ENCODE measurements around the gene SLC38A1. TPM values are rescaled to one million over a fixed set of nuclear protein-coding genes. Genes with fewer than 3 reads are reported as not detected.
"Not testable (repeated sequence)": the region's sequence is repeated elsewhere in the genome, so short reads cannot be mapped to it uniquely, and the experiment has no call there.

SLC38A1 gene
- total RNA-seq, 1 donor from 2014 or later: 171 TPM

DNA sequence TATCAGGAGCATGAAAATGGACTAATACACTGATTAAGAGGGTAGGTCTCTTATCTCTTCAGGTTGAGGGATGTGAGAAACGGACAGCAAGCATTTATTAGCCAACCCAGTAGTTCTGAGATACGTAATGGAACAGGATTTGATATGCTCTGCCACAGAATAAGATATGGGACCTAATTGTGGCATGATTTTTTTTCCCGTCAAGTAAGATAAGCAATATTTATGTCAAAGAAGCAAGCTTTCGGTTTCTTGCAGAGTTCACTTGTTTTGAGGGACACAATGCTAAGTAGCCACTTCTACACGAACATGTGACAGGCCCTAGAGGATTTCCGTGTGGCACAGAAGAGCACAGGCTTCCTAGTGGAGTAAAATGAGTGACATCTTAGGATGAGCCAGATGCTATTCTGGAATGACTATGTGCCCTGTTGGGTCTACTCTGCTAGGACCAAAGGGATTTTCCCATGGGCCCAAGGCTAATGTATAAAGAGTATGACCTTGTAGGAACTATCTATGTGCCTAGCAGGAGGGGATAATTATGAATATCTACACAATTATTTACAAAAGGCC is 57.9 kb downstream of the SLC38A1 start:
- intact Hi-C loops (cut with micrococcal nuclease): loop anchor here (1.0 to 10.0 kb wide), 3 partner anchors 7 to 1604 kb away; partner anchors contain the start of genes ANO6 and HDAC7

DNA sequence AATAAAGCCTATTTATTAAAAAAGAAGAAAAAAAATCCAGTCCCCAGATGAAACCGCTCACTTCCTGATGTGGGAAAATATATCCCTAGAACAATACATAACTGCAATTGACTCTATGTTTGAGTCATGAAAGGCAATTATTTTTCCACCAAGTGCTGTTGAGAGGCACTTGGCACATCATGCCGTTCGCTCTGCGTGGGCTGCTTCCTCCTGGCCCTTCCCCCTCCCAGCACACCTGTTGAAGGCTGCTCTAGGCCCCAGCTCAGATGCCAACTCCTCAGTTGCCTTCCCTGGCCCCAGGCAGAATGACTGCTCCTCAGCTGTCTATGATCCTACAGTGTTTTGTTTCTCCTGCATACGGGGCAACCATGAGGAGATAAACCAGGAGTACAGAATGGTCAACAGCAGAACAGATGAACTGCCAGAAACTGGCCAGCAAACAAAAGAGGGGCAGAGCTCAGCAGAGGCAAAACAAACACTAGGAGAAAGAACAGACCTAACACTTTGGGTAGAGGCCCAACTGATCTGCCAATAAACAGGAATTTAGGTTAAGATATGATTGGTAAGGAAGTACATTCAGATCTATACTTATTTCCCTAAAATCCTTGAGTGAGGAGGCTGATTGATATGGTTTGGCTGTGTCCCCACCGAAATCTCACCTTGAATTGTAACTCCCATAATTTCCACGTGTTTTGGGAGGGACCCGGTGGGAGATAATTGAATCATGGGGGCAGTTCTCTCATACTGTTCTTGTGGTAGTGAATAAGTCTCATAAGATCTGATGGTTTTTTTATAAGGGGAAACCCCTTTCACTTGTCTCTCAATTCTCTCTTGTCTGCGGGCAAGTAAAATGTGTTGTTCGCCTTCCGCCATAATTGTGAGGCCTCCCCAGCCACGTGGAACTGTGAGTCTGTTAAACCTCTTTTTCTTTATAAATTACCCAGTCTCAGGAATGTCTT is 58.6 kb downstream of the SLC38A1 start:
- intact Hi-C loops (cut with micrococcal nuclease): loop anchor here (1.0 to 10.0 kb wide), 3 partner anchors 8 to 1605 kb away; partner anchors contain the start of genes ANO6 and HDAC7

DNA sequence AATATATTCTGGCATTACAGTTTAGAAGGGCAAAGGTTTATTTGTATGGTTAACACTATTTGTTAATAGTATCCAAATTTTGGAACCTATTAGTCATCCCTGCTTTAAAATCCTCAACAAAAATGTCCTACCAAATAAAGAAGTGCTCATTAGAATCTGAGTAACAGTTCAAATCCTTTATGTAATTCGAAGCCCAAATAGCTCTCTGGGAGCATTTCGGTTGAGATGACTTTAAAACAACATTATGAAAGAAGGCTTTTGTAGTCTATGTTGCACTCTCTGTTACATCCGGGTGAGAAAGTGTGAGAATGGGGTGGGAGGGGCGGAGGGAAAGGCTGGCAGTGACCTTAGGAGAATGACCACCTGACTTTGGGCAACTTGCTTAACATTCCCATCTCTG is 59.7 kb downstream of the SLC38A1 start:
- intact Hi-C loops (cut with micrococcal nuclease): no loop called here

DNA sequence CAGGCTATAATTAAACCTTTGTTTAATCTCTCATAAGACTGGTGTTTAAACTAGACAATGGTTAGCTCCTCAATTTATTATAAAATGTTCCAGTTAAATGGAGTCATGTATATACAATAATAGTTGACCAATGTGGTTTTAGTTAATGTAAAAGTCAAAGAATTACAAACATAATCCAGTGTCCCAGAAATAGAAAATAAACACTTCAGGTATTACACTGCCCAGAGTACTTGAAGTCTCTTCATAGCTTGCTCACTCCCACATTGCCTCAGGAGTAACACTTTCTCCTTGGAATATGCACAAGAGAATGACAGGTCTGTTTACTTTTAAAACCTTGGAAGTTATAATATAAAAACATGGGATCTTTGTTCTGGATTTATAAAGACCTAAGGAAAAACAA is 60.5 kb downstream of the SLC38A1 start:
- intact Hi-C loops (cut with micrococcal nuclease): no loop called here

DNA sequence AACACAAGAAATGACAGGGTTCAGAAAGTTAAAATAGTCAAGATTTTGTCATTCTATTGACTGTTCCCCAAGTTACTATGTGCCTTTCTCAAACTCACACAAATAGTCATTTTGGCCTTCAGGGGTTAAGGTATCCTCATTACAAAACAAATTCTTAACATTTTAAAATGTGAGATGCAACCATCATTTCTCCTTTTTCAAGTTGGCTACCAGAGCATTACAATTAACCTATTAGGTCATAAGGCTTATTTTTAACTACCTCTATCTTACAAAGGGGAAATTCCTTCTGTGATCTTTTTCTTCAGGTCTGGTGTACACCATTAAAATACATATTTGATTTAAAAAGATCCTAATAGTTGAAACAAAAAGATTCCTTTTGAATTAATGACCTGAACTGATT is 61.2 kb downstream of the SLC38A1 start:
- intact Hi-C loops (cut with micrococcal nuclease): no loop called here

DNA sequence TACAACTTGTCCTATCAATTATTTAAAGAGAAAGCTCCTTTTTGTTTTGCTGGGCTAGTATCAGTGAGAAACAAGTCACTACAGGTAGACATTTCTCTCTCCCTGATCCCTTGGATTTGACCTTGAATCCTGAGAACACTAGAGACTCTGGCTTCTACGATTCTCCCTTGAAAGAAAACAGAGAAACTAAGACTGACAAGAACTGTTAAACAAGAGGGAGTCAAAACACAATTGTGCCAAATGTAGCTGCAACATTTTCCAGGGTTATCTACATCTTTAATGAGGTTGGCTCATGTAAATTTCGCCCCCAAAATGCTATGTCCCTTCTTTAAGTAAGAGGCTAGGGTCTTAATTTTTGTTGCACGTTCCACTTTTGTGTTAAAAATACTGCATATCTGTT is 62.4 kb downstream of the SLC38A1 start:
- intact Hi-C loops (cut with micrococcal nuclease): no loop called here

DNA sequence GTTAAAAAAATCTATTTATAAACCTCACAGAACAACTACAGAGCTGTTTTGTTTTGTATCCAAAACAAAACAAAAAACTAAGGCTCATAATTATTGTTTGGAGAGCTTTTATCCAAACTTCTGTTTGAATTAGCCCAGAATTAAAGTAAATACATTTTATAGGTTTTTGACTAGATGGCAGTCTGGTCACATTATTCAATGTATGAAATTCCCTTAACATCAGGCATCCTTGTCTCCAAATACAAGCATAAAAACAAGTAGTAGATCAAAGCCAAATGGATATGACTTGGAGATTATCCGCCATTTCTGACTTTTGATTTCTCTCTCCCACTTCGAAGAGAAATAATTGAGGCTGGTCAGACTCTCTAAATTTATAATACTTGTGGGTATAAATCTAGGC is 63.5 kb downstream of the SLC38A1 start:
- intact Hi-C loops (cut with micrococcal nuclease): no loop called here

DNA sequence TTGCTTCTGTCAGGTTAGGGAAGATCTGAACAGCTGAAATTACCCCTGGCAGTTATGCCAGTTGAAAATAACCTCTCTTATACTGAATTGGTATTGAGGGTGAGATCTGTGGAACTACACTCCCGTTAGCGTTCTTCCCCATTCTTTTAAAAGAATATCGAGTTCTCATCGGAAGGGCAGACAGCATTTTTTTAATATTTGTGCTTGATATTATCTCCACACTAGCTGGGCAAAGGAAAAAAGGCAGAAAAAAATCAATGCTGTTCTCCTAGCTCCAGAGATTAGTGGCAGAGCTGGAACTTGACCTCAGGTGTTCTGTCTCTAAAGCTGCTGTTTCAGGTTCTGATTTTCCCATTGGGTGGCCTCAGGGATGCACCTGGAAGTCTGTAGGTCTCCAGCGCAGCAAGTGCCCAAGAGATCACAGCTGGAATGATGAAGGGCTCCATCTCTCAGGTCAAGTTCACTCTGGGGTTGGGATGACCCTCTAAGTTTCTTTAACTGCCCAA is 67.5 kb downstream of the SLC38A1 start:
- intact Hi-C loops (cut with micrococcal nuclease): no loop called here

DNA sequence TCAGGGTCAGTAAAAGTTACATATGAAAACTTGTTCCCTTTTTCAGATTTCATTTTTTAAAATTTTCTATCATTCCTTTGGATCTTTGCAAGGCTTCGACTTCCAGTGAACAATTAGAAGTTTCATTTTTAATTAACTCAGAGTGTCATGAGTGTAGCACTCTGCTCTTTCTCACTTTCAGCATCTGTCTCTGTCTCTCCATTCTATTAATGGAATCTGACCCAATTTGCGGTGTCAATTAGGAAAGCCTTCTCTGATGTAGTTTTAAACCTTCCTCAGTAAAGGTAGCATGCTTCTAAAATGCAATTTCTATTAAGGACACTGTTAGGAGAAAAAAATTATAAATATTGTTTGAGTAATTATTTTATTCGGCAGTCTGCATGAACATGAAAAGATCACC is 68.3 kb downstream of the SLC38A1 start:
- intact Hi-C loops (cut with micrococcal nuclease): no loop called here

DNA sequence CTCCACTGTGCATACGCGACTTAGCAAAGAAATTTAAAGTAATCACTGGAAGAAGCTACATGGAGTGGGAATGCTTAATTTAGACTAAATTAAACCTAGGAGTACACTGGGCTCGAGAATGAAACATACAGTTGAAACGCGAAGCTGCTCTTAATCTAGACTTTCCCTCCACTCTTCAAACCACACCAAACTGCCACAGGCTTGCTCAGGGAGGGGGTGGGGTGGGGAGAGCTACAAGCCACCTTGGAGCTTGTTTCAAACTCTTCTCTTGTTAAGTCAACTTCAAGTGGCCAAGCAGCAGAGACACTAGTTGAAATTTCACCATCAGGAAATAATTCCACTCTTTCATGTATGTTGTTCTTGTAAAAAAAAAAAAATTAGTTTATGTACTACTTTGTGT is 69.9 kb downstream of the SLC38A1 start:
- intact Hi-C loops (cut with micrococcal nuclease): no loop called here

DNA sequence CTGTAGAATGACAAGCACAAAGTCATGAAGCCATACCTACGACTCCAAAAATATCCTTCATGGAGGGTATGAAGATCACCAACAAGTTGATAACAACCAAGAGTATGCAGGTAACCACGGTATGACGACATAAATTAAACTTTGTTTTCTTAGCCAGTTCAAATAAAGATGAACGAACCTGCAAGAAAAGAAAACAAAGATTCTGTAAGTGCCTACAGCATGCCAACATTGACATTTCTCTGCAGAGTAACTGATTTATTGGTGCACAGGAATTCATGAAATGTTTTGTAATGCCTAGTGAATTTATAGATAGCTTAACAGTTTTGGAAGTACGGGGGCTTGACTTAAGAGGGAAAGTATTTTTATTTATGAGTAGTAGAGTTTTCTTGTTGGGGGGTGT is 71.0 kb downstream of the SLC38A1 start:
- intact Hi-C loops (cut with micrococcal nuclease): no loop called here

DNA sequence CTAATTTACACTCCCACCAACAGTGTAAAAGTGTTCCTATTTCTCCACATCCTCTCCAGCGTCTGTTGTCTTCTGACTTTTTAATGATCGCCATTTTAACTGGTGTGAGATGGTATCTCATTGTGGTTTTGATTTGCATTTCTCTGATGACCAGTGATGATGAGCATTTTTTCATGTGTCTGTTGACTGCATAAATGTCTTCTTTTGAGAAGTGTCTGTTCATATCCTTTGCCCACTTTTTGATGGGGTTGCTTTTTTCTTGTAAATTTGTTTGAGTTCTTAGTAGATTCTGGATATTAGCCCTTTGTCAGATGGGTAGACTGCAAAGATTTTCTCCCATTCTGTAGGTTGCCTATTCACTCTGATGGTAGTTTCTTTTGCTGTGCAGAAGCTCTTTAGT is 78.3 kb downstream of the SLC38A1 start:
- intact Hi-C loops (cut with micrococcal nuclease): not testable (repeated sequence)

DNA sequence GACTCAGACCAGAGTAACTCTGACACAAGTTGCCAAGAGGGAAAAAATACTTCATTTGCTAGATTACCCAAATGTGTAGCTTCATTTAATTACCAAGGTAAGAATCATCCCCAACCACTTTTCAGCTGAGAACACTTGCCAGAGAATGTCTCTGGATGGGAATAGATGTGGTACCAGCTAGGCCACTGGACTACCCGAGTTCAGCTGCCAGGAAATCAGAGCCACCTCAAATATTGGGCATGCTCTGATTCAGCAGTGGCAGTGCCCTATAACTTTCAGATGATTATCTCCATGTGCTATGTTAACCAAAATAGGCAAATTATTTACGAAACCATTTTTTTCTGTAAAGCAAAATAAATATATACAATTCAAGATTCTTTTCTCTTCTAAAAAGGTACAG is 80.7 kb downstream of the SLC38A1 start:
- intact Hi-C loops (cut with micrococcal nuclease): no loop called here

DNA sequence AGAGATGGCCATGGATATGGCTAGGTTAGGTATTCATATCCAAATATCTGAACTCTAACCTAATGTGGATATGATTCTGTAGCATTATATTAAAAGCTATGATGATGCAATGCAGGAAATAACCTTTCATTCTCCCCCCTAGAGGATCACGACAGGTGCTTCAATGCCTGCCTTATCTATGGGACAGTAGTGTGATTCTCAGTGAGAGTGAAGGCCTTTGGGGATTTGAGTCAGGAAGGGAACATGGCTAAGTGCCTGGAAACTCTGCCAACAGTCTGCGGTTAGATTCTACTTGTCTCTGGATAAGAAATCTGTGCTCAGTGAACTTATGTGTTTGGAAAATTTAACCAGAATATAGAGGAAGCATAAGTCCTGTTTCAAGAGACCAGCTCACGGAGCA is 81.8 kb downstream of the SLC38A1 start:
- intact Hi-C loops (cut with micrococcal nuclease): no loop called here

DNA sequence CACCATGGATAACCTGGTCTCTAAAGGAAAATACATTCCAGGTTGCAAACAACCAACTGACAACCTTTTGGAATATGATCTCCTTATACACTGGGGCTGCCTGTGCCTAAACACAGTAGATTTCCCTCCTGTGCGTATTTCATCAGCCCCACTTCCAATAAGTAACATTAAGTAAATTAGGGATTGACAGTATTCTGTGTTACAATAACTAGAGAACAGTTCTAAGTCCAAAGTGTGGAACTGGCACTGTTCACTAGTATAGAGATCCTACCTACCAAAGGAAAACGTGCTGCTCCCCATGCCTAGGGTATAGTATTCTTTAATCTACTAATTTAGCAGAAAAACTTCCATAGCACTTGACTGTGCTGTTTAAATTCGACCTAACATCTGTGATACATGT is 82.8 kb downstream of the SLC38A1 start:
- intact Hi-C loops (cut with micrococcal nuclease): no loop called here

DNA sequence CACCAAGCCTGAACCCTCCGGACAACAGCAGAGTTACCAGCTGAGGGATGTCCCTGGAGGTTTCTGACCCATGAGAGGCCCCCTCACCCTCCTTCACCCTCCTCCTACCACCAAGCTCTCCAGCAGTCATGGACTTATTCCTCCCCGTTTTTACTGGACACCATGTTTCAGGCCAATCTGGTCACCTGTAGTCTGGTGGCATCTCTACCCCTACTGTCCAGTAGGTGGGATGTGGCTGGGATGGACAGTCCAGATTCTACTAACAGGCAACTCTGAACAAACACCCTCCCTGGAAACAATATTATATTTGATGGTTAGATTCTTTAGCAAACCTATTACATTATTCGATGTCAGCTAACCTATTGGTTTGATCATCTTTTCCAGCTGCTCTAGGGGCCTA is 83.2 kb downstream of the SLC38A1 start:
- intact Hi-C loops (cut with micrococcal nuclease): no loop called here

DNA sequence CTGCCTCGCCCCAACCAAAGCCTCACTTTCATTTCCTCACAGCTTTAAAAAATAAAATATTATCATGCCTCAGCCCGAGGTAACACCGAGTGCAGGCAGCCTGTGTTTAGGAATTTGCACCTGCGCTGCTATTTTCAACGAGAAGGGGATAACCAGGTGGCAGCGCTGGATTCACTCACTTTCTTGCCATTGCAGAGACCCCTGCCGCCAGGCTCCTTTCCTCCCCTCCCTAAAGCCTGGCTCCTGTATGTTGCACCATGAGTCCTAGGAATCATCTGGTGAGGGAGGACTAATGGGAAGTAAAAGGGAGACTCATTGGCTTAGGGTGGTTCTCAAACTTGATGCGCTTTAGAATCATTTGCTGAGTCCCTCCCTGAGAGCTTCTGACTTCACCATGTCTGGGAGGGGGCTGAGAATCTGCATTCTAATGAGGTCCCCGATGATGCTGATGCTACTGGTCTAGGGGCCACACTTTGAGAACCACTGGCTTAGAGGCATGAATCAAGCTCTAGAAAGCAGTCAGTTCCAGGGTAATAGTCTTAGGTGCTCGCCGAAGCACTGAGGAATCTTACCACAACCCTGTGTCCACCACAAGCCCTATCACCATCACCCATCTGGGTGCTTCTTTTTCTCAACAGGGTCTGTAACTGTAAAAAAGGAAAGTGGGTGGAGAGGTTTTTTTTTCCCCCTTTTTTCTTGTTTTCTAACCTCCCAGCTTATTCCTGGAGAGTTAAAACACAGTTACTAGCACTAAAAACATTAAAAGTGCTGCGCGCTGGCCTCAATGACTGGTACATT is 83.8 kb downstream of the SLC38A1 start:
- intact Hi-C loops (cut with micrococcal nuclease): no loop called here

DNA sequence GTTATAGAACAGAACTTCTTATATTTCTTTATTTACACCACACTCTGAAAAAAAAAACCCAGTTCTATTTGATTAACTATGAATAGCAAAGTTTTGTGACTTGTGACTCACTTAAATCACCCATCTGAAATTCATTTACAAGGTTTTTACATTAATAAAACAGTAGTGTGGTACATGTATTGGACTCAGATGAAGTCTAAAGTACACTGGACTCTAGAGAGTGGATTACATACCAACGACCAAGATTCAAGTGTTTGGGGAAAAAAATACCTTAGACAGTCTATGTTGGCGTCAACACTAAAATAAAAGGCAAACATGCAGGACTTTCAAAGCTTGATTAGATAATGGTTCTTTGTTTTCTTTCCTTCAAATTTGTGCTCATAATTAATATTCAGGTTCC is 85.7 kb downstream of the SLC38A1 start:
- intact Hi-C loops (cut with micrococcal nuclease): no loop called here

DNA sequence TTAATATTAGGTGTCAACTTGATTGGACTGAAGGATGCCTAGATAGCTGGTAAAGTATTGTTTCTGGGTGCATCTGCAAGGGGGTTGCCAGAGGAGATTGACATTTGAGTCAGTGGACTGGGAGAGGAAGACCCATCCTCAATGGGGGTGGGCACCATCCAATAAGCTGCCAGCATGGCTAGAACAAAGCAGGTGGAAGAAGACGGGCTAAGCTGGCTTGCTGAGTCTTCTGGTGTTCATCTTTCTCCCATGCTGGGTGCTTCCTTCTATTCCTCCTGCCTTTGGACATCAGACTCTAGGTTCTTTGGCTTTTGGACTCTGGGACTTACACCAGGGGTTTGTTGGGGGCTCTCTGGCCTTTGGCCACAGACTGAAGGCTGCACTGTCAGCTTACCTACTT is 87.4 kb downstream of the SLC38A1 start:
- intact Hi-C loops (cut with micrococcal nuclease): no loop called here

DNA sequence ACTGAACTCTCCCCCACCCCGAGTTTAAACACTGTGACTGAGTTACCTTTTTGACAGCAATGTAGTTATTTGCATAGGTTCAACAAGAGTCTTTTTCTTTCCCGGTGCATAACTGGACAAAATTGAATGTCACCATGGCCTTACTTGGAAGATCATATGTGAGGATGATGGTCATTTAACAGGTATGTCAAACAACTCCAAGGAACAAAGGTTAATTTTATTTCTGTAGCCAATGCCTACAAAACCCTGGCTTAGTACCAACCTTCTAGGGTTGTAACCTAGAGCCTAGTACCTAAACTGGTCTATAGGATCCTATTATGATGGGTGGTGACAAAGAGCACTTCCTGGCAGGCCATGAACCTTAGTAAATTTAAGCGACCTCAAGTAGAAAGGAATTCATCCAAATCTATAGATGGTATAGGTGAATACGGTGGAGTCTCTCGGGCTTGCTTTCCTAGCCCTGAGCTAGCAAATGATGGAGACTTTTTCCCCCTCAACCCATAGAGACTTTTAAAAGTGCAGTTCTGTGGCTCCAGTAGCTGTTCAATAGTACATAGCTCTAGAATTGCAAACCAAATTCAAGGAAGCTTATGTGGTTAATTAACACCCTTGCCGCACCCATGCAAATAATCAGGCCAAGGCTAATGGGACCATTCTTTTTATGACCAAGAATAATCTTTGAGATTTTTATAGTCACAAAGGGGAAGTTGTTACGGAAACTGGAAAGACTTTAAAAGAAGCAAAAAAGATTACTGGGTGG is 89.0 kb downstream of the SLC38A1 start:
- intact Hi-C loops (cut with micrococcal nuclease): no loop called here

Measured in T-helper 2 cell treated with Interferon-gamma antibody and Interleukin-4, amounts not matched to agents 100 ng/mL and 5 ng/mL, for 36 hours (primary cell).